ENCODE data around the gene PAH.

PAH gene

DNA sequence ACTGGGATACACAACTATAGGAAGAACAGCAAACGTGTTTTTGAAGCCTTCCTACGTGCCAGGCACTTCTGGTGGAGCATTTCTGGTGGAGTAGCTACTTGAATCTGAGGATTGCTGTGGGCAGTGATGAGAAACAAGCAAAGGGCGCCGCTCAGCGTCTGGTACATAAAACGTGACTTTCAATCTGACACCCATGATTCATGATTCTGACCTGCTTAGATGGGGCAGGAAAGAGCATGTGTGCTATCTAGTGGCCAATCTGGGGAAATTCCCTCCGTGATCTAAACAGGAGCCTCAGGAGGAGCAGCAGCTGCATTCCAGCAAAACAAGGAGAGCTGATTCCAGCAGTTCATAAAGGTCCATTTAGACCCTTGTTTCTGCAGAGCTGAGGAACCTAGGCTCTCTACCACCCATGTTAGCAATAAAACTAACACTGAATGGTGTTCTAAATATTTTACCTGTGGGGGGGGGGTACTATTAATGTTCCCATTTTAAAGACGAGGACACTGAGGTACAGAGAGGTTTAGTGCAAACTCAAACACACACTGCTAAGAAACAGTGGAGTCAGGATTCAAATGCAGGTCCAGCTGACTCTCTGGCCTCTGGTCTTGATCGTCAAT, 37.8 kb downstream of the PAH start:
- no peaks in the 10 kb centered on the region for H3K36me3 ChIP-seq (ENCODE audit: control insufficient read depth, insufficient read depth, low read length)
- H3K9ac ChIP-seq (ENCODE audit: low read length), result no peak overlapping the region
- H3K4me1 ChIP-seq (ENCODE audit: control insufficient read depth, insufficient read depth, low read length), result no peaks in the 10 kb centered on the region
- no peaks in the 10 kb centered on the region for H3K27me3 ChIP-seq (ENCODE audit: control insufficient read depth, insufficient read depth, low read length)
- no peak overlapping the region for H3K27ac ChIP-seq (ENCODE audit: low read depth, low read length)
- no peak overlapping the region for H3K4me3 ChIP-seq (ENCODE audit: low read length)

DNA sequence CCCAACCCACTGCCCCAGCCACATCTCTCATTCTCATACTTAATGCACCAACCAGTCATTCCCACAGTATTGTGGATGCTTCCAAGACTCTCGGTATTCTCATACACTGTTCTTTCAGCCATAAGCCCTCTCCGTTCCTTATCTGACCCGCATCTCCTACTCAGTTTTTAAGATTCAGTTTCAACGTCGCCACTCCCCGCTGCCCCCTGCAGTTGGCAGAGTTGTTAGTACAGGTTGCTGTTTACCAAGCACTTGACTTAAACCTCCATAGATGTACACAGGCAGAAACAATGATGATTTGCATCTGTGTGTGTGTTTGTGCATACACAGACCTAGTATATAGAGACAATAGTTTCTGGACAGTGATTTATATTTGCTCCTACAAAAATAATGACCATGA, 40.2 kb downstream of the PAH start:
- Histone ChIP-seq H3K4me1 (ENCODE audit: control insufficient read depth, insufficient read depth, low read length) (no peaks in the 10 kb centered on the region), H3K27me3 (ENCODE audit: control insufficient read depth, insufficient read depth, low read length) (no peaks in the 10 kb centered on the region), H3K36me3 (ENCODE audit: control insufficient read depth, insufficient read depth, low read length) (no peaks in the 10 kb centered on the region), H3K4me3 (ENCODE audit: low read length) (no peak overlapping the region), H3K9ac (ENCODE audit: low read length) (no peak overlapping the region), H3K27ac (ENCODE audit: low read depth, low read length) (no peak overlapping the region)

DNA sequence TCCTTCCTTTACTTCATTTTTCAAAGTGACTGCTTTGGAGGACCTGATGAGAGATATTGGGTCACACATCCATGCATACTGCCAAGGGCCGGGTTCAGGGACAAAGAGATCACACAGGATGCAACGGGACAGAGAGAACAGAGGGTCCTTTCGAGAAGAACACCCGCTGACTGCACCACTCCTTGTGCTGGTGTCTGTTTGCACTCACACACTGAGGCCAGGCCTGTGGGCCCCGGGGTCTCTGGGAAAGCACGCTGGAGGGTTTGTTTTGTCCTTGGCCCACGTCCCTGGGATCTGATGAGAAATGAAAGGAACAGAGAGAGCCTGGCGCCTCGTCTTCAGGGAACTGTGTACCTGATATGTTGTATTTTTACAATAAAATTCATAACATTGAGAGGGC, 42.2 kb downstream of the PAH start:
- no peak overlapping the region for H3K4me3 ChIP-seq (ENCODE audit: low read length)
- no peak overlapping the region for H3K9ac ChIP-seq (ENCODE audit: low read length)
- H3K27me3 ChIP-seq (ENCODE audit: control insufficient read depth, insufficient read depth, low read length), result no peaks in the 10 kb centered on the region
- no peak overlapping the region for H3K27ac ChIP-seq (ENCODE audit: low read depth, low read length)
- no peaks in the 10 kb centered on the region for H3K36me3 ChIP-seq (ENCODE audit: control insufficient read depth, insufficient read depth, low read length)
- H3K4me1 ChIP-seq (ENCODE audit: control insufficient read depth, insufficient read depth, low read length), result no peaks in the 10 kb centered on the region

DNA sequence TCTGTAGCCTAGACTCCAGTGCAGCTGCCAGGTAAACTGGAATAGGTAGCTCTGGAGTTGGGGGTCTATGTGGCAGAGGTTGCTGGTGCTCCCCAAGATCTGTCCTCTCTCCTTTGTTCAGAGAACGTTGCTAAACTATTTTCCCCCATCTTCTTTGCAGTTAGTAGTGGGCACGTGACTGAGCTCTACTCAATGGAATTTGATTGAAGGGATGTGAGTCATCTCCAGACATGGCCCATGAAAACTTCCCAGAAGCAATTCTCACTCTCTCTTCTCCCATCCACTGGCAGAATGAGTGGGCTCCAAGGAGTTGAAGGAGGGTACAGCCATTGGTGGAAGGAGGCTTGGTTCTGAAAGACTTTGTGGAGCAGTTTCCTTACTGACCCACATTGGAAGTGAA, 44.0 kb downstream of the PAH start:
- Histone ChIP-seq H3K27me3 (ENCODE audit: control insufficient read depth, insufficient read depth, low read length) (no peaks in the 10 kb centered on the region), H3K4me3 (ENCODE audit: low read length) (no peak overlapping the region), H3K9ac (ENCODE audit: low read length) (no peak overlapping the region), H3K27ac (ENCODE audit: low read depth, low read length) (no peak overlapping the region), H3K4me1 (ENCODE audit: control insufficient read depth, insufficient read depth, low read length) (no peaks in the 10 kb centered on the region), H3K36me3 (ENCODE audit: control insufficient read depth, insufficient read depth, low read length) (no peaks in the 10 kb centered on the region)

DNA sequence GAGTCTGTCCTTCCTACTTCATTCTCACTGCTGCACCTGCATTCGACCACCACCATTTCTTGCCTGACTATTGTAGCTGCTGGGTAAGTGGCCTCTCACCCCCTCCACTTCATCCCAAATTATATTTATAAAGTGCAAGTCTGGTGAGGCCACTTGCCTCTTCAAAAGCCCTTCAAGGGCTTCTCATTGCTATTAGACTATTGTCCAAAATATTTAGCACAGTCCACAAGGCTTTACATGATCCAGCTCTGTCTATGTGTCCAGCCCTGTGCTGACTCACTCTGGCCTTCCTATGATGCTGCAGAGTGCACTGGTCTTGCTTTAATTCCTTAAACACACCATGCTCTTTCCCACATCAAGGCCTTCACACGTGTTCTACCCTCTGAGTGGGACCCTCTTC, 46.0 kb downstream of the PAH start:
- no peak overlapping the region for H3K4me3 ChIP-seq (ENCODE audit: low read length)
- H3K27ac ChIP-seq (ENCODE audit: low read depth, low read length), result no peak overlapping the region
- H3K4me1 ChIP-seq (ENCODE audit: control insufficient read depth, insufficient read depth, low read length), result no peaks in the 10 kb centered on the region
- no peak overlapping the region for H3K9ac ChIP-seq (ENCODE audit: low read length)
- no peaks in the 10 kb centered on the region for H3K36me3 ChIP-seq (ENCODE audit: control insufficient read depth, insufficient read depth, low read length)
- no peaks in the 10 kb centered on the region for H3K27me3 ChIP-seq (ENCODE audit: control insufficient read depth, insufficient read depth, low read length)

DNA sequence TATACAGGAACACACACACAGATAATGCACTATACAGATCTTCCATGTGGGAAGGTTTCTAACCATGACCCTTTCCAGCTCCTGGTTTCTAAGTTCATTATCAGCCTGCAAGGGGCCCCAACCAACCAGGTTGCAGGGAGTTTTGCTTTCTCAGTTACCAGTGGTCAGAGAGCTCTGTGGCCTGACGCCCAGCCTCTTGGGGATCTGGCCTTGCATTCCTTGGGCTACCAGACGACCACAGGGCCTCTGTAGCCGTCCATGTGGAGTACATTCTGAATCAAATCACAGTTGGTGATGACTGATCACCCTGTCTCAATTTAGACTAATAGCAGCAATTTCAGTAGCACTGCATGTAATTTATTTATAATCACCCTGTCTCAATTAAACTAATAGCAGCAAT, 47.5 kb downstream of the PAH start:
- H3K4me3 ChIP-seq (ENCODE audit: low read length), result no peak overlapping the region
- H3K4me1 ChIP-seq (ENCODE audit: control insufficient read depth, insufficient read depth, low read length), result no peaks in the 10 kb centered on the region
- no peak overlapping the region for H3K9ac ChIP-seq (ENCODE audit: low read length)

DNA sequence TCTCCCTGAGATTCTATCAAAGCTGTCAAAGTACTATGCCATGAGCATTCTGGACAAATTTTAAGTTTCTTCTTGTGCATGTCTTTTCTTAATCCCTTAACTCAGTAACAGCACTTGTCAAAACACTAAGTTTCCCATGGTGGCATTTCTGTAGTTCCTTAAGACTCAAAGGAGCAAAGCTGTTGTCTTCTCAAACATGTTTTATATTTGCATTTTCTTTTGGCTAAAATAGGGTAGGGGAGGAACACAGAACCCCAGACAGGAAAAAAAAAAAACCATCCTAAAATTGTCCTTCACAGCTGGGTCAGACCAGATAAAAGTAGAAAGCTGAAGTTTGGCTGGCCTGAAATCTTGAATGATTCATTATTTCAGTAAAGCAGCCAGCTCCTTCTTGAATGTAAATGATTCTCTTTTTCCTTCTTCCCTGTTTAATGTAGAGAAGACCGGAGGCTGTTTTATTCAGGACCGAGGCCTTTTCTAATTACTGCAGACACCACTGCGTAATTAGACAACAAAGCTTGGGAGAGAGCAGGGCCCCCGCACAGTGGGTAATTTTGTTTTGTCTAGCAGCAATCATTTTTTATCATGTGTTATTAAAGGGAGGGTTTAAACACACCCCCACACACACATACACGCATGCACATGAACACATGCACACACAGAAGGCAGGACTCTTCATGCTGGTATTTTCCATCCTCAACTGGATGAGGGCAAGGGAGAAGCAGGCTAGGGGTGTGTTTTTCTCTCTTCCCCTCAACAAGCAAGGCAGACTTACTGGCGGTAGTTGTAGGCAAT, 51.0 kb downstream of the PAH start:
- Histone ChIP-seq H3K27ac (ENCODE audit: low read depth, low read length) (no peak overlapping the region), H3K27me3 (ENCODE audit: control insufficient read depth, insufficient read depth, low read length) (peaks cover 2% of the 10 kb centered on the region), H3K4me3 (ENCODE audit: low read length) (no peak overlapping the region), H3K4me1 (ENCODE audit: control insufficient read depth, insufficient read depth, low read length) (no peaks in the 10 kb centered on the region), H3K9ac (ENCODE audit: low read length) (no peak overlapping the region), H3K36me3 (ENCODE audit: control insufficient read depth, insufficient read depth, low read length) (no peaks in the 10 kb centered on the region)

More for the DNA sequence above, 47.5 kb downstream of the PAH start:
- Histone ChIP-seq H3K27me3 (ENCODE audit: control insufficient read depth, insufficient read depth, low read length) (no peaks in the 10 kb centered on the region), H3K36me3 (ENCODE audit: control insufficient read depth, insufficient read depth, low read length) (no peaks in the 10 kb centered on the region), H3K27ac (ENCODE audit: low read depth, low read length) (no peak overlapping the region)

DNA sequence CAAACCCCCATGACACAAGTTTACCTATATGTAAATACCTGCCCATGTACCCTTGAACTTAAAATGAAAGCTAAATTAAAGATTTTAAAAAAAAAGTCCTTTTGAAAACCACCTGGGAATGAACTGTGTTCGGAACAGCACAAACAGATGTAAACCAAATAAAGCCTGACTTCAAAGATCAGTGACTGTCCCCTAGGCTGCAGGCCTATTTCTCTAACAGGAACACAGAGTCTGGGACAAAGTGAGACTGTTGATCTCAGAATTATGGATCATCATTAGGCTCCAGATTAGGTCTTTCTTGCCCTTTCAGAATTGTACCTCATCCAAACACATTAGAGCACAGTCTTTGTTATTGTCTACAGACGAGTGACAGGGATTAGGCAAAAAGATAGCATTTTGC, 54.6 kb downstream of the PAH start:
- Histone ChIP-seq H3K36me3 (ENCODE audit: control insufficient read depth, insufficient read depth, low read length) (no peaks in the 10 kb centered on the region), H3K27me3 (ENCODE audit: control insufficient read depth, insufficient read depth, low read length) (peaks cover 2% of the 10 kb centered on the region), H3K27ac (ENCODE audit: low read depth, low read length) (no peak overlapping the region), H3K4me3 (ENCODE audit: low read length) (no peak overlapping the region), H3K4me1 (ENCODE audit: control insufficient read depth, insufficient read depth, low read length) (no peaks in the 10 kb centered on the region), H3K9ac (ENCODE audit: low read length) (no peak overlapping the region)

DNA sequence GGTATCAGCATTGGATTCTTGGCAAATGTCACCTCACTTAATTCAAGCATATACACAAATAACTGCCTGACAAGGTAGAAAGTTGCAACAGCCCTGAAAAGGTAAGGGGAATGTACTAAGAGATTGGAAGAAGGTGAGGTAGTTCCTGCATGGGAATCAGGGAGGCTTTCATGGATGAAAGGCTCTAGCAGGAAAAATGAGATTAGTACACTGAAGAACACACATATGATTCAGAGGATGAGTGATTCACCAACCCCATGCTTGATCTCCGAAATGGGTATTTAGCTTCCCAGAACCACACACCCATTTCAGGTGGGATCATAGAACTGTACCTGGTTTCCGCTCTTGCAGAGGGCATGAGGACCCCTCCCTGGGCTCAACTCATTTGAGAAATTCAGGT, 65.8 kb downstream of the PAH start:
- no peak overlapping the region for H3K27ac ChIP-seq (ENCODE audit: low read depth, low read length)
- no peak overlapping the region for H3K4me3 ChIP-seq (ENCODE audit: low read length)
- no peaks in the 10 kb centered on the region for H3K4me1 ChIP-seq (ENCODE audit: control insufficient read depth, insufficient read depth, low read length)
- H3K36me3 ChIP-seq (ENCODE audit: control insufficient read depth, insufficient read depth, low read length), result no peaks in the 10 kb centered on the region
- no peak overlapping the region for H3K9ac ChIP-seq (ENCODE audit: low read length)
- no peaks in the 10 kb centered on the region for H3K27me3 ChIP-seq (ENCODE audit: control insufficient read depth, insufficient read depth, low read length)

DNA sequence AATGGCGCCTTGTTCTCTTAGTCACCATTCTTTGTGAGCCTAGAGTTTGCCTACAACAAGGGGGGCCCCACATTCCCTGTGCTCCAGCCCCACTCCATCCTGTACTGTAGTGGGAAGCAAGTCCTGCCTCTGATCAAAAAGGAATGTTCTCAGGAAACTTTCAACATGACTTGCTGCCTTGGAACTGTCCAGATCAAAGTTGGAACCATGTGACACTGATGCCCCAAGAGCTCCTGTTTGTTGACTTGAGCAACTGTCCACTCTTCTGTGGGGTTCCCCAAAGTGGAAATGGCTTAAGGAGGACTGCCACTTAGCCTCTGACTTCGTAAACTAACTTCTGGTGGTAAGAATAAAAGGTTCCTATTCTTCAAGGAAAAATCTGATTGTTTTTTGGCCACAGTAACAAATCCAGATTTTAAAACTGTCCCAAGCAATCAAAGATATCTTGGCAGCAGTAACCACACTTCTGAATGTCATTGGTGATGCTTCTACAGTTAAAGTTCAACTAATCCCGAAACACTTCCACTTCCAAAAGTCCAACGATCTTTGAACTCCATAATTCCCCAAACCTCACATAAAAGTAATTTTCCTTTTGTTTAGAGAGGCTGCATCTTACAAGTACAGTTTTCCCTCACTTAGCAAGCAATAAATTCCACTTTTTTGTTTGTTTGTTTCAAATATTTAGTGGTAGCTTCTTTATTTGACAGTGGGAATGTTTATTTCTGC, 67.2 kb downstream of the PAH start:
- Histone ChIP-seq H3K27me3 (ENCODE audit: control insufficient read depth, insufficient read depth, low read length) (no peaks in the 10 kb centered on the region), H3K36me3 (ENCODE audit: control insufficient read depth, insufficient read depth, low read length) (no peaks in the 10 kb centered on the region), H3K4me3 (ENCODE audit: low read length) (no peak overlapping the region), H3K9ac (ENCODE audit: low read length) (no peak overlapping the region), H3K27ac (ENCODE audit: low read depth, low read length) (no peak overlapping the region), H3K4me1 (ENCODE audit: control insufficient read depth, insufficient read depth, low read length) (no peaks in the 10 kb centered on the region)

DNA sequence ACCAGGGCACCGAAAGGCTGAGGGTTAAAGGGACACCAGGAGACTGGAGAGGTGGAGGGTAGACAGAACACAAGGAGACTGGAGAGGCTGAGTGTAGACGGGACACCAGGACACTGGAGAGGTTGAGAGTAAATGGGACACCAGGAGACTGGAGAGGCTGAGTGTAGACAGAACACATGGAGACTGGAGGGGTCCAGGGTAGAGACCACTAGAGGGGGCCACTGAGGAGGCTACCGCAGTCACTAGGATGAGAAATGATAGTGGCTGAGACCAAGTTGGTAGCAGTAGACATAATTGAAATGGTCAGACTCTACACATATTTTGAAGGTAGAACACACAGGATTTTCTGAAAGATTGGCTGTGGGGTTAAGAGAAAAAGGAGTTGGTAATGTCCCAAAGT, 68.2 kb downstream of the PAH start:
- Histone ChIP-seq H3K27ac (ENCODE audit: low read depth, low read length) (no peak overlapping the region), H3K4me3 (ENCODE audit: low read length) (no peak overlapping the region), H3K4me1 (ENCODE audit: control insufficient read depth, insufficient read depth, low read length) (no peaks in the 10 kb centered on the region), H3K9ac (ENCODE audit: low read length) (no peak overlapping the region), H3K36me3 (ENCODE audit: control insufficient read depth, insufficient read depth, low read length) (no peaks in the 10 kb centered on the region), H3K27me3 (ENCODE audit: control insufficient read depth, insufficient read depth, low read length) (no peaks in the 10 kb centered on the region)

DNA sequence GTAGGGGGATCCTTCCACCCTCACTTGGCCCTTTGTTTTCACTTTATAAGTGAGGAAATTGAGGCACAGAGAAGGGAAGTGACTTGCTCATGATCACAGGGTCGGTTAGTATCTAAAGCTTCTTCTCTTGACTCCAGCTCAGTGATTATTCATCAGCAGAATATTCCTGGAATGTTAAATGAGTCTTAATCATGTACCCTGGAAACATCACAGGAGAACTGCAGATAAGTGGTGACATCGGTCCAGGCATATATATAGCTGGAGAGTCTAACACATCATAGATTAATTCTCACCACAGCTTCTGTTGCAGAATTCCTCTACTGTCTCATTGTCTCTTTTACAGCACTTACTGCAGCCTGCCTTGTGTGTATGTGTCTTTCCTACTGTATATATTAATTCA, 69.9 kb downstream of the PAH start:
- Histone ChIP-seq H3K27me3 (ENCODE audit: control insufficient read depth, insufficient read depth, low read length) (no peaks in the 10 kb centered on the region), H3K9ac (ENCODE audit: low read length) (no peak overlapping the region), H3K36me3 (ENCODE audit: control insufficient read depth, insufficient read depth, low read length) (no peaks in the 10 kb centered on the region), H3K4me1 (ENCODE audit: control insufficient read depth, insufficient read depth, low read length) (no peaks in the 10 kb centered on the region), H3K4me3 (ENCODE audit: low read length) (no peak overlapping the region), H3K27ac (ENCODE audit: low read depth, low read length) (no peak overlapping the region)
